ENCODE results near the gene SLK.

SLK gene

GRCh38 chr10:103966671-103967447 is at the start of gene SLK:
Gene SLK, plus strand, starts transcription at chr10:103967140. Its CDS starts 606 bp downstream, at chr10:103967746.
- DNase-seq, result peak in 51 of 56 donors; percentile 25 to 87 (median 70)

- peak in 25 of 56 donors; percentile 24 to 70 (median 54) for DNase-seq
These were observed 49.5 kb upstream of the SLK start for GRCh38 chr10:103917302-103918052.

GRCh38 chr10:103918053-103918846 is 48.7 kb upstream of the SLK start, which contains the start of gene STN1:
Gene STN1, minus strand, starts transcription at chr10:103918184. Its CDS starts 590 bp downstream, at chr10:103917594.
- DNase-seq, result peak; percentile 38 to 99 (median 96)

- DNase-seq, result no peak
These were observed 47.3 kb upstream of the SLK start for GRCh38 chr10:103919648-103920025.

- no peak for DNase-seq
These were observed 45.7 kb upstream of the SLK start for GRCh38 chr10:103921248-103921647.

- peak in 33 of 56 donors; percentile 1 to 58 (median 22) for DNase-seq
These were observed 45.2 kb upstream of the SLK start for GRCh38 chr10:103921750-103922195.

GRCh38 chr10:103922659-103923058 is 44.3 kb upstream of the SLK start:
- no peak for DNase-seq

GRCh38 chr10:103923502-103923901 is 43.4 kb upstream of the SLK start:
- no peak for DNase-seq

- DNase-seq, result no peak
These were observed 41.3 kb upstream of the SLK start for GRCh38 chr10:103925591-103925990.

GRCh38 chr10:103926722-103927319 is 40.1 kb upstream of the SLK start:
- no peak for DNase-seq

GRCh38 chr10:103928784-103929183 is 38.2 kb upstream of the SLK start:
- DNase-seq, result no peak

- no peak for DNase-seq
These were observed 37.5 kb upstream of the SLK start for GRCh38 chr10:103929381-103929921.

GRCh38 chr10:103930449-103930848 is 36.5 kb upstream of the SLK start:
- no peak for DNase-seq

- DNase-seq, result no peak
These were observed 36.1 kb upstream of the SLK start for GRCh38 chr10:103930881-103931280.

GRCh38 chr10:103931603-103932002 is 35.3 kb upstream of the SLK start:
- DNase-seq, result no peak

- no peak for DNase-seq
These were observed 34.7 kb upstream of the SLK start for GRCh38 chr10:103932271-103932670.

GRCh38 chr10:103932971-103933370 is 34.0 kb upstream of the SLK start:
- no peak for DNase-seq

- peak in 47 of 56 donors; percentile 9 to 85 (median 51) for DNase-seq
These were observed 33.3 kb upstream of the SLK start for GRCh38 chr10:103933557-103934121.

GRCh38 chr10:103934308-103934707 is 32.6 kb upstream of the SLK start:
- no peak for DNase-seq

- peak in 33 of 56 donors; percentile 2 to 74 (median 27) for DNase-seq
These were observed 30.9 kb upstream of the SLK start for GRCh38 chr10:103936022-103936421.

All from amygdala (tissue), 56 donors.